HG03175 (cell line): ENCODE measurements around the gene FBXO45.
A peak's percentile ranks its signal among the peaks of the same experiment; 100 is the strongest.
"Not testable (repeated sequence)": the region's sequence is repeated elsewhere in the genome, so short reads cannot be mapped to it uniquely, and the experiment has no call there.

ENCODE experiments used
- ATAC-seq: cut with Tn5 transposase; IDR thresholded peaks from one replicate; pipeline ENCODE4 v1.9.1; 2021; ENCODE audit warnings: mild to moderate bottlenecking, moderate library complexity; ENCODE audit not compliant: unreplicated experiment

The FBXO45 gene, protein sequence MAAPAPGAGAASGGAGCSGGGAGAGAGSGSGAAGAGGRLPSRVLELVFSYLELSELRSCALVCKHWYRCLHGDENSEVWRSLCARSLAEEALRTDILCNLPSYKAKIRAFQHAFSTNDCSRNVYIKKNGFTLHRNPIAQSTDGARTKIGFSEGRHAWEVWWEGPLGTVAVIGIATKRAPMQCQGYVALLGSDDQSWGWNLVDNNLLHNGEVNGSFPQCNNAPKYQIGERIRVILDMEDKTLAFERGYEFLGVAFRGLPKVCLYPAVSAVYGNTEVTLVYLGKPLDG

DNA sequence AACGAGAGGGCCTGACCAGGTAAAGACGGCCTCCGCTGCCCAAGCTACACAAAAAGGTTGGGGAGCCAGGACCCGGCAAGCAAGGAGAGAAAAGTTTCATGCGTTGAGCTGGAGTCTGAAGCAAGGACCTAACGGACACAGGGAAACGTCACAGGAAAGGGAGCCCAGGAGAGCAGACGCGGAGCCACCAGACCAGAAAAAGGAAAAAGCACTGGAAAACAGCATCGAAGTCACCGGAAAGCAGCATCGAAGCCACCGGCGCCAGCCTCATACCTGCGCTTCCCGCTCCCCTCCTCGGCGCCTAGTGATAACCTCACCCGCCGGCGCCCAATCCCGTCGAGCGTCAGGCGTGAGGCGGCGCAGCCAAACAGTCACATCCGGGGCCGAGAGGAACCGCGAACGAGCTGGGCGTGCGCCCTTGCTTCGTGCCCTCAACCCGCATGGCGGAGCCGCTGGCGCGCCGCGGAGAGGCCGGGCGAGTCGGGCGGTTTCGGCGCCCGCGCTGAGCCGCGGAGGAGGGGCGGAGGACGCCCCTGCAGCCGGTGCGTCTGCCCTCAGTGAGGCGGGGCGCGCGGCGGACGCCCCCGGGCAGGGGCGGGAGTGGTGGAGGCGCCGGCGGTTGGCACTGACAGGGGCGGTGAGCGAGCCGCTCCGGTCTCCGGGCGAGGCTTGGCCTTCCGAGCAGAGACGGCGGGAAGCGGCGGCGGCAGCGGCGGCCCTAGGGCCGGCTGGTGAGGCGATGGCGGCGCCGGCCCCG is at the start of gene FBXO45, which contains the start of gene WDR53:
Gene FBXO45 (plus strand): TSS at position 415 of the 757 bp plus-strand sequence. CDS start 325 bp downstream, at position 740.
Gene WDR53 (minus strand): TSS at position 309 of the 757 bp plus-strand sequence. CDS start 7,079 bp downstream, outside the sequence.
- ATAC-seq, result peak; percentile 92

DNA sequence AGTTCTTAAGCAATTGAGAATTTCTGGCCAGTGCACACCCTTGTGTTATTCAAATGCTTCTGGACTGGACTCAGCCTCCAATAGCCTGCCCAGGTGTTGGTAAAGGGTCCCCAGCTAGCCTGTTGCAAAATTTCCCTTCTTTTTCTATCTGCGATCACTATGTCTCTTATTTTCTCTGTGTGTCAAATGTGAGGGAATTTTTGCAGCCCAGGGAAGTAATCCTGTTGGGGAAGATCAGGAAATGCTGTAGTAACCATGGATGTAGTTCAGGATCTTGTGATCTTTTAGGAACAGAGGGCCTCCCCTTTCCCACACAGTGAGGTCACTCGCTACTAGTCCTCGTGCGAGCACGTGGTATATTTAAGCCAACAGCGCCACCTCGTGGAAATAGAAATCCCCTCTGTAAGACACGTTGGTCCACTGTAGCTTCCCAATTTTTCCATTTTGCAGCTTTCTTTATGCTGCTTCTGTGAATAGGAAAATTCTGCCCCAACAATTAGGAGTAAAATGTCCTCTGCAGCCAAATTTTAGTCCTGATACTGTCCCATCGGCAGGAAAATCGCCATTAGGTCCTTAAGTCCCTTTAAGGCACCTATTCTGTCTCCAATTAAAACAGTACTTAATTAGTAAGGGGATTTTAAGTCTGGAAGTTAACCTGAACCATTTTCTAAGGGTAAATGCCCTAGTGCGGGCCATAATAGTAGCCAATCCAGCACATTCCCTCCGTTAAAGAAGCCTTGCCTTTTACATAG is 49.3 kb upstream of the FBXO45 start:
- no peak for ATAC-seq

DNA sequence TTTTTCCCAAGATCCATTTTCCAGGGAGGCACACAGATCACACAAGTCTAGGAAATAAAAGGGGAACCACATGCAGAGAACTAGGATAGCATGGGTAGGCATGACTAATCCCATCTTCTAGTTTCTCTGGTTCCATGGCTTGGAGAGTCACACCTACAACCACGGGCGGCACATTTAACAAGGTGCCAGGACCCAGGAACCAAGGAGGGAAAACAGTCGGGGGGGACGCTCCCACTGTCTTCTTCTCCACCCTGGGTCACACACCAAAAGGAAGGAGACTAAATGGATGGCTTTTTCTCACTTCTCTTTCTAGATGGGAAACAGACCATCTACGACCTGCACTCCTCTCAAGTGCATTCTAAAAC is 48.8 kb upstream of the FBXO45 start:
- no peak for ATAC-seq

DNA sequence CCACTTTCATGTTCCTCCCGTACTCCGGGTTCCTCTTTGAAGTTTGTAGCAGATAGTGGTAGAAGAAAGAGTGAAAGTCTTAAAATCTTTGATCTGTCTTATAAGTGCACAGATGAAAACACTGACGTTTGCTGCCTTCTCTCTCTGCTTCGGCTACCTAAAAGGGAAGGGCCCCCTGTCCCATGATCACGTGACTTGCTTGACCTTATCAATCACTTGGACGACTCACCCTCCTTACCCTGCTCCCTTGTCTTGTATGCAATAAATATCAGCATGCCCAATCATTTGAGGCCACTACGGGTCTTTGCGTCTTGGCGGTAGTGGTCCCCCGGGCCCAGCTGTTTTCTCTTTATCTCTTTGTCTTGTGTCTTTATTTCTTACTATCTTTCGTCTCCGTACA is 47.2 kb upstream of the FBXO45 start:
- ATAC-seq, result not testable (repeated sequence)

DNA sequence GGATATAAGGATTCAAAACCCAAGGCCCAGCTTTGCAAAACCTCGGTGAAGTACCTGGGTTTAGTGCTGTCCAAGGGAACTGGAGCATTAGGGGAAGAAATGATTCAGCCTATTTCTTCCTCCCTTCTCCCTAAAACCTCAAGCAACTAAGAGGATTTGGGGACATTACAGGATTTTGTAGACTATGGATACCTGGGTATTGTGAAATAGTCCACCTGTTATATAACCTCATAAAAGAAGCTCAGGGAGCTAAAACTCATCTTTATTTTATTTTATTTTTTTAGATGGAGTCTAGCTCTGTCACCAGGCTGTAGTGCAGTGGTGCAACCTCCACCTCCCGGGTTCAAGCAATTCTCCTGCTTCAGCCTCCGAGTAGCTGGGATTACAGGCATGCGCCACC is 44.6 kb upstream of the FBXO45 start:
- no peak for ATAC-seq

DNA sequence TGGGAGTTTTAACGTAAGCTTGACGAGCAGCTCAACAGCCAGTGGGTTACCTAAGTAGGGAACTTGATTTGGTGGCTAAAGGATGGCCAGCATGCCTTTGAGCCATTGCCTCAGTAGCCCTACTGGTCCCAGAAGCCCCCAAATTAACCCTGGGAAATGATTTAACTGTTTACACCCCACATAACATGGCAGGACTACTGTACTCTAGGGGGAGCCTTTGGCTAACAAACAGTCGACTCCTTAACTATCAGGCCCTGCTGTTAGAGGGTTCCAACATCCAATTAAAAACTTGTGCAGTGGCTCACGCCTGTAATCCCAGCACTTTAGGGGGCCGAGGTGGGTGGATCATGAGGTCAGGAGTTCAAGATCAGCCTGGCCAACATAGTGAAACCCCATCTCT is 43.9 kb upstream of the FBXO45 start:
- no peak for ATAC-seq

DNA sequence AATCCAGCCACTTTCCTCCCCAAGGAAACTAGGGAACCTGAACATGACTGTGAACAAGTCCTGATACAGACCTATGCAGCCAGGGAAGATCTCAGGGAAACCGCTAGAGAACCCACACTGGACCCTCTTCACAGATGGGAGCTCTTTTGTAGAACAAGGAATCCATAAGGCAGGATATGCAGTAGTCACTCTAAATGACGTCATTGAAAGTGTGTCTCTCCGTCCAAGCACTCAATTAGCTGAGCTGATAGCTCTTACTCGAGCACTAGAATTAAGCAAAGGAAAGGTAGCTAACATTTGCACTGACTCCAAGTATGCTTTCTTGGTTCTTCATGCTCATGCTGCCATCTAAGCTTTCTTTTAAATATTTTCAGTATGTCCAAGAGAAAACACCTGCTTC is 43.3 kb upstream of the FBXO45 start:
- no peak for ATAC-seq

DNA sequence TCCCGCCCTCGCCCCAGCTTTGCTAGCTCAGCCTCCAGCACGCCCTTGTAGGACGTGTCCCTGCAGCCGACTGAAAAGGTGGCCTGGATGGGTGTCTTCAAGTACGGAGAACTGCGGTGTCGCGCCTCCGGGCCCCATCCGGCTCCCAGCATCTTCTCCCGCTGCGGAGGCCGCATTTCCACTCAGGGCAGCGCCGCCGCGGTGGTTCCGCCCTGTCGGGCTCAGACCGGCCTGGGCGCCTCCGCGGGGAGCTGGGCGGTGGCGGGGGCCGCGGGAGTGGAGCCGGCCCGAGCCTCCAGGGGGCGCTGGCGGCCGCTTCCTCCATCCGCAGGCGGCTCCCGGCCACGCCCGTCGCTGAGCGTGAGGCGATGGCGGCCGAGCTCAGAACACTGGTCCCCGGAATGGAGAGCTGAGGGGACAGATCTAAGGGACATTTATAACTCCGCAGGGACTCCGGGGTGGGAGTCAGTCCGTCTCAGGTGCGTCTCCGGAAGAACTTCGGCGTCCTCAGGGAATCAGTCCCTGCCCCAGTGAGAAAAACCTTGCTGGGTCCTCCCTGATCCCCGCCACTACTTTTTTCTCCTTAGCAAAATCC is 39.7 kb upstream of the FBXO45 start:
- ATAC-seq, result peak; percentile 76

DNA sequence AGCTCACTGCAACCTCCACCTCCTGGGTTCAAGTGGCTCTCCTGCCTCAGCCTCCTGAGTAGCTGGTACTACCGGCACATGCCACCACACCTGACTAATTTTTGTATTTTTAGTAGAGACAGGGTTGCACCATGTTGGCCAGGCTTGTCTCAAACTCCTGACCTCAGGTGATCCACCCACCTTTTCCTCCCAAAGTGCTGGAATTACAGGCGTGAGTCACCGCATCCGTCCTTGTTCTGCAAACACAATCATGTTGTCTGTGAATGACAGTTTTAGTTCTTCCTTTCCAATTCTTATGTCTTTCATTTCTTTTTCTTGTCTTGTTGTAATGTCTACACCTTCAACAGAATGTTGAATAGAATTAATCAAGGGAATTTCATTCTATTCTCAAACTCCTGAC is 37.0 kb upstream of the FBXO45 start:
- ATAC-seq, result no peak

DNA sequence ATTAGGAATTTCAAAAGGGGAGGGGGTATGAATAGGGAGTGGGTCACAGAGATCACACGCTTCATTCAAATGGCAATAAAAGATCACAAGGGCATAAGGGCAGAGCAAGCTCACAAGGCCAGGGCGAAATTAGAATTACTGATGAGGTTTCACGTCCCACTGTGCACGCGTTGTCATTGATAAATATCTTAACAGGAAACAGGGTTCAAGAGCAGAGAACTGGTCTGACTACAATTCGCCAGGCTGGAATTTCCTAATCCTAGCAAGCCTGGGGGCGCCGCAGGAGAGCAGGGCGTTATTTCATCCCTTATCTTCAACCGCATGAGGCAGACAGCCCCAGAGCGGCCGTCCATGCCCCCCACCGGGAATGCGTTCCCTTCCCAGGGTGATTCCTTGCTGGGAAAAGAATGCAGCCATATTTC is 35.2 kb upstream of the FBXO45 start:
- ATAC-seq, result no peak

DNA sequence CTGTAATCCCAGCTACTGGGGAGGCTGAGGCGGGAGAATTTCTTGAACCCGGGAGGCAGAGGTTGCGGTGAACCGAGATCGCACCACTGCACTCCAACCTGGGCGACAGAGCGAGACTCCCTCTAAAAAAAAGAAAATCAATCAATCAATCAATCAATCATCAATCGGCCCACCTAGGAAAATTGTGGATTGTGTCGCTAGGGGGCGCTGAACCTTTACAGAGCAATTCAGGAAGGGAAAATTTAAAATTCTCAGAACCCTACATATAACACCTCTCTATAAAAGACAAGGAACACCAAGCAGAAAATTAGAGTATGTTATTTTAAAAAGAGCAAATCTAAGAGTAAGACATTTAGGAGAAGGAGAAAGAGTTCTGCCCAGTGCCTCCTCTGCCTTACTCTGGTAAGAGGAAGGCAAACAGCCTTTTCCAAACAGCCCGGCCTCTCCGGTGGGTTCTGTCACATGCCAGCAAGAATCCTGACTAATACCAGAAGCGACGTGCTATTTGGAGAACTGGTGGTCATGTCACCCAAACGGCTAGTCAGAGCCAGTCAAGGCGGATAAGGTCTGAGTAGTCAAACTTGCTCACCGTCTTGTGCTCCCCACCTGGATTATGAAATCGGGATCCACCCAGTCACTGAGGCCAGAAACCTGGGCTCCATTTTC is 31.0 kb upstream of the FBXO45 start:
- ATAC-seq, result no peak

DNA sequence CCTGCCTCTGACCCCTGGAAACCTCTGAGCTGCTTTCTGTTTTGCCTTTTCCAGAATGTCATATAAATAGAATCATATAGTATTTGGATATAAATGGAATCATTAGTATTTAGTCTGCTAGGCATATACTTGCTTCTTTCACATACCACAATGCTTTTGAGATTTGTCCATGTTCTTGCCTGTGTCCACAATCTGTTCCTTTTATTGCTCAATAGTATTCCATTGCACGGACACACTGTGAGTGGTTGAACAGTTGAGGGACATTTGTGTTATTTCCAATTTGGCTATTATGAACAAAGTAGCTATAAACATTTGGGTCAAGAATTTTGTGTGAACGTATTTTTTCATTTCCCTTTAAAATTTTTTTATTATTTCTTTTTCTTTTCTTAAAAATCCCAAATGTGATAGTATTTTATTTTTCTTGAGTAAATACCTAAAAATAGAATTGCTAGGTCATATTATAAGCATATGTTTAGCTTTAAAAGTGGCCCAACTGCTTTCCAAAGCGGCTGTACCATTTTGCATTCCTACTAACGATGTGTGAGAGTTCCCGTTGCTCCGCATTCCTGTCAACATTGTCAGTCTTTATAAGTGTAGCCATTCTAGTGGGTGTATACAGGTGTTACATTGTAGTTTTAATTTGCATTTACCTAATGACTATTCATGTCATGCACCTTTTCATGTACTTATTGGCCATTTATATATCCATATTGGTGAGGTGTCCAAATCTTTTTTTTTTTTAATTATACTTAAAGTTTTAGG is 26.6 kb upstream of the FBXO45 start:
- no peak for ATAC-seq

DNA sequence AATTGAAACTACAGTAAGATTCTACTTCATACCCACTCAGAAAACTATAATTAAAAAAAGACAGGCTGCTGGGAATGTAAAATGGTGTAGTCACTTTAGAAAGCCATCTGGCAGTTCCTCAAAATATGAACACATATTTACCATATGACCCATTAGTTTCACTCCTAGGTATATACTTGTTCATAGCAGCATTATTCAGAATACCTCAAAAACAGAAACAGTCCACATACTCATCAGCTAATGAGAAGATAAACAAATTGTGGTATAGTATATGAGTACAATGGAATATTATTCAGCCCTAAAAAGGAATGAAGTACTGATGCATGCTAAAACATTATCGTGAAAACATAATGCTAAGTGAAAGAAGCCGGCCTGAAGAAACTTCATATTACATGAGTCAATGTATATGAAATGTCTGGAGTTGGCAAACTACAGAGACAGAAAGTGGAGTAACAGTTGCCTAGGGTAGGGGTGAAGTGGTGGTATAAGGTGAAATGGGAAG is 23.9 kb upstream of the FBXO45 start:
- no peak for ATAC-seq

DNA sequence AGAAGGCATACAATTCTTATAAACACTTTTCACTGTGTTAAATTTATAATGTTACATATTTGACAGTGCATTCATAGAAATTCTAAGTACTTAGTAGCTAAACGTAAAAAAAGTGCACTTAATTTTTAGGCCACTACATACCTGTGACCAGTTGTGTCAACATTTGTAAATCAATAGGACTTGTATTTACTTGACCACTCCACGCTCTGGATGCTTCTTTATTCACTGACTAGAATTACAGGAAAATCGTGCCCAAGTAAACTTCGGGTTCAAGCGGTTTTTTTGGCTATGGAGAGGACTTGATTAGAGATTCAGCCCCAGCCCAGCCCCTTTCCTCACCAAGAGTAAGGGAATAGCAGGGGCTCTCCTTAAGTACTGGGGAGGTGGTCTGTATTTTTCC is 21.9 kb upstream of the FBXO45 start:
- ATAC-seq, result no peak

DNA sequence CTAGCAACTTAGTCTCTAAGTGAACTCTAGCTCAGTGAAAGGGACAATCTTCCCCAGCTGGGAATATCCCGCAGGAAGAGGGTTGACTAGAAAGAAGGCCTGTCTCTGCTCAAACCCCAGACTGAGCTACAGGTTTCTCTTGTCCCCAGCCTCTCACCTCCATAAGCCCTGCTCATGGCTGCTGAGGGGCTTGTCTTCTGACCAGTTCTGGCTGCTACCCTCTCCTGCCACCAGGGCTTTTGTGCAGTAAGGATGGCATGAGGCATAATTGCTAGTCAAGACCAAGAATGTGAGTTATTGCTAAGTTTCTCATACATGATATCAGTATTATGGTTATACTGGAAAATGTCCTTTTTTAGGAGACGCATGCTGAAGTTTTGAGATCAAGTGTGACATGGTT is 21.4 kb upstream of the FBXO45 start:
- ATAC-seq, result no peak

DNA sequence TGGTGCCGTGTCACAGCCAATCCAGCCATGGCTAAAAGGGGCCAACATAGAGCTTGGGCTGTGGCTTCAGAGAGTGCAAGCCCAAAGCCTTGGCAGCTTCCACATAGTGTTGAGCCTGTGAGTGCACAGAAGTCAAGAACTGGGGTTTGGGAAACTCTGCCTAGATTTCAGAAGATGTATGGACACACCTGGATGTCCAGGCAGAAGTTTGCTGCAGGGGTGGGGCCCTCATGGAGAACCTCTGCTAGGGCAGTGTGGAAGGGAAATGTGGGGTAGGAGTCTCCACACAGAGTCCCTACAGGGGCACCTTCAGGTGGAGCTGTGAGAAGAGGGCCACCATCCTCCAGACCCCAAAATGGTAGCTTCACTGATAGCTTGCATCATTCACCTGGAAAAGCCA is 19.1 kb upstream of the FBXO45 start:
- ATAC-seq, result not testable (repeated sequence)

DNA sequence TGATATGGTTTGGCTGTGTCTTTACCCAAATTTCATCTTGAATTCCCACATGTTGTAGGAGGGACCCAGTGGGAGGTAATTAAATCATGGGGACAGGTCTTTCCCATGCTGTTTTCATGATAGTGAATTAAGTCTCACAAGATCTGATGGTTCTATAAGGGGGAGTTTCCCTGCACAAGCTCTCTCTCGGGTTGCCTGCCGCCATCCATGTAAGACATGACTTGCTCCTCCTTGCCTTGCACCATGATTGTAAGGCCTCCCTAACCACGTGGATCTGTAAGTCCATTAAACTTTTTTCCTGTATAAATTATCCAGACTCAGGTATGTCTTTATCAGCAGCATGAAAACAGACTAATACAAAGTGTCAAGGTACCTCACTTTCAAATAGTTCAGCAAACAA is 18.3 kb upstream of the FBXO45 start:
- not testable (repeated sequence) for ATAC-seq

DNA sequence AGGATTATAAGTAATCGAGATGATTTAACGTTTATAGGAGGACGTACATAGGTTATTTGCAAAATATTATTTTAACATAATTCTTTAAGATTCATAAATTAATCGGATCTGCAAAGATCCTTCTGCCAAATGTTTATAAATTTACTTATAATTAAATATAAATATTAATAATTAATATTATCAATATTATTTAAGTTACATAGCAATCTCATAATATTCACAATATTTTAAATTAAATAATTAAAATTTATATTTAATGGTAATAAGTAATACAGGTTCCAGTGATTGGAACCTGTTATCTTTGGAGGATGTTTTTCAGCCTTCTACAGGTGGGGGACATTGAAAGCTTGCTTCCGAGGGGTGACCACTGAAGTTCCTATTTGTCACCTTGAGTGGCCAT is 16.2 kb upstream of the FBXO45 start:
- no peak for ATAC-seq

DNA sequence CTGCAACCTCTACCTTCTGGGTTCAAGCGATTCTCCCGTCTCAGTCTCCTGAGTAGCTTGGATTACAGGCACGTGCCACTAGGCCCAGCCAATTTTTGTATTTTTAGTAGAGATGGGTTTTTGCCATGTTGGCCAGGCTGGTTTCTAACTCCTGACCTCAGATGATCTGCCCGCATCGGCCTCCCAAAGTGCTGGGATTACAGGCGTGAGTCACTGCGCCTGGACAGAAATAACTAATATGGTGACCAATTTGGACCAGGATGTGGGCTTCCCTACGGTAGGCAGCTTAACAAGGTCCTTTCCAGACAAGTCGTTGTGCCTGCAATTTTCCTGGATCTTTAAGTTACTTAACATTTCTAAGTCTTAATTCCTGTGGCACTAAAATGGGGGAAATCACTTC is 14.9 kb upstream of the FBXO45 start:
- no peak for ATAC-seq

DNA sequence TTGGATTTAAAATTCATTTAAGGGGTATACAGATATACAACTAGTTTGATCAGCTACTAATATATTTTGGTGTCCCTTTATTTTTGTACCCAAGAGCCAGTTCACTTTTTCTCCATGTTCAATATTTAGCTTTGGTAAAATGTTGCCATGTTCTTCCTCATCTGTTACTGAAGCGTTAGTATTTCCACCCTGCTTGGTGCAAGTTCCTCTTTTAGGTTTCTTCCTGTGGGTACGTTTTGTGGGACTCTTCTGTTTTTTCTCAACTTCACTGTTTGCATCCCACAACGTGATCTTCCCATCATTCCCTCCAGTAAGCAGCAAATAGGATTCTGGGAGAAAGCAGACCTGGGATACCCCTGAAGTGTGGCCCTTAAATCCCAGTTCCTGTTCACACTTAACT is 14.3 kb upstream of the FBXO45 start:
- no peak for ATAC-seq
